ENCODE results near the gene KCTD5. TPM values are rescaled to one million over a fixed set of nuclear protein-coding genes. Genes with fewer than 3 reads are reported as not detected.

Gene KCTD5
- total and polyA plus RNA-seq, 9 of the 15 experiments (the other 6 are each of a cell fraction or from before 2014, with no cell fraction given) = 0.73 to 58.3 (median 32.3) TPM

DNA sequence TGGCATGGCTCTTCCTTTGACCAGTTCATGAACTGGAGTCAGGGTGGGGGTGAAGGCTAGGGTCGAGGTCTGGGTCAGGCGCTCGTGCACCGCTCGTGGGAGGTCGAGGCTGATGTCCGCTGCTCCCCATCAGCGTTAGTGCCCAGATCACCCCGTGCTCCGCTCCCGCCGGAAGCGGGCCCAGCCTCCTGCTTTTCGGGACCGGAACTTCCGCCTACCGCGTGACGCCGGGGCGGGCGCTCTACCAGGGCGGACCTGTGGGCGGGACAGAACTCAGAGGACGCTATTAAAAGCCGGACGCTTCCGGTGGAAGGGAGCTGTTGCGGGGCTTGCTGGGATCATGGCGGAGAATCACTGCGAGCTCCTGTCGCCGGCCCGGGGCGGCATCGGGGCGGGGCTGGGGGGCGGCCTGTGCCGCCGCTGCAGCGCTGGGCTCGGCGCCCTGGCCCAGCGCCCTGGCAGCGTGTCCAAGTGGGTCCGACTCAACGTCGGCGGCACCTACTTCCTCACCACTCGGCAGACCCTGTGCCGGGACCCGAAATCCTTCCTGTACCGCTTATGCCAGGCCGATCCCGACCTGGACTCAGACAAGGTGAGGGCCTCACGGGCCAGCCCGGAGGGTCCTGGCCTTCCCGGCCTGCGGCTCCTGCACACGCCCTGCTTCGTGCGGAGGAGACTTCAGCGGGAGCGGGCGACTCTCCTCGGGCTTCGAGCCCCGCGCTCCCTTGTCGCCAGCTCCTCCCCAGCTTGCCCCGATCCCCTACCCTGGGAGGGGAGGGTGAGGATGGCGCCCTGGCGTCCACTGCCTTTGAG is at the start of gene KCTD5 (continued):
- TF ChIP-seq, protein P1, sequence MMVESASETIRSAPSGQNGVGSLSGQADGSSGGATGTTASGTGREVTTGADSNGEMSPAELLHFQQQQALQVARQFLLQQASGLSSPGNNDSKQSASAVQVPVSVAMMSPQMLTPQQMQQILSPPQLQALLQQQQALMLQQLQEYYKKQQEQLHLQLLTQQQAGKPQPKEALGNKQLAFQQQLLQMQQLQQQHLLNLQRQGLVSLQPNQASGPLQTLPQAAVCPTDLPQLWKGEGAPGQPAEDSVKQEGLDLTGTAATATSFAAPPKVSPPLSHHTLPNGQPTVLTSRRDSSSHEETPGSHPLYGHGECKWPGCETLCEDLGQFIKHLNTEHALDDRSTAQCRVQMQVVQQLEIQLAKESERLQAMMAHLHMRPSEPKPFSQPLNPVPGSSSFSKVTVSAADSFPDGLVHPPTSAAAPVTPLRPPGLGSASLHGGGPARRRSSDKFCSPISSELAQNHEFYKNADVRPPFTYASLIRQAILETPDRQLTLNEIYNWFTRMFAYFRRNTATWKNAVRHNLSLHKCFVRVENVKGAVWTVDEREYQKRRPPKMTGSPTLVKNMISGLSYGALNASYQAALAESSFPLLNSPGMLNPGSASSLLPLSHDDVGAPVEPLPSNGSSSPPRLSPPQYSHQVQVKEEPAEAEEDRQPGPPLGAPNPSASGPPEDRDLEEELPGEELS (CRISPR knock-in tag; IDR thresholded peaks at IDR 0.05; ENCODE audit: borderline replicate concordance) = peak; percentile 75
- TF ChIP-seq ETS2 (tag; IDR thresholded peaks at IDR 0.05; ENCODE audit: borderline replicate concordance, poor library complexity, severe bottlenecking) (no peak), BDP1 (IDR thresholded peaks at IDR 0.05; ENCODE audit: insufficient read depth, insufficient read length) (no peak), ZNF408 (CRISPR knock-in tag; IDR thresholded peaks at IDR 0.05; ENCODE audit: low read depth) (no peak), KLF16 (IDR thresholded peaks at IDR 0.05) (no peak), STAT5B (CRISPR knock-in tag; IDR thresholded peaks at IDR 0.05) (no peak), TSC22D4 (tag; IDR thresholded peaks at IDR 0.05) (no peak), BMI1 (IDR thresholded peaks at IDR 0.05; ENCODE audit: low read length) (no peak), ZNF77 (CRISPR knock-in tag; IDR thresholded peaks at IDR 0.05) (no peak), CEBPG (CRISPR knock-in tag; IDR thresholded peaks at IDR 0.05) (no peak), CEBPG (tag; conservative IDR thresholded peaks at IDR 0.05 in 1 of 2, IDR thresholded peaks at IDR 0.05 in 1 of 2) (no peak)
- TF ChIP-seq, protein P2, sequence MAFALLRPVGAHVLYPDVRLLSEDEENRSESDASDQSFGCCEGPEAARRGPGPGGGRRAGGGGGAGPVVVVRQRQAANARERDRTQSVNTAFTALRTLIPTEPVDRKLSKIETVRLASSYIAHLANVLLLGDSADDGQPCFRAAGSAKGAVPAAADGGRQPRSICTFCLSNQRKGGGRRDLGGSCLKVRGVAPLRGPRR (CRISPR knock-in tag; IDR thresholded peaks at IDR 0.05) = no peak
- TF ChIP-seq, protein P3, sequence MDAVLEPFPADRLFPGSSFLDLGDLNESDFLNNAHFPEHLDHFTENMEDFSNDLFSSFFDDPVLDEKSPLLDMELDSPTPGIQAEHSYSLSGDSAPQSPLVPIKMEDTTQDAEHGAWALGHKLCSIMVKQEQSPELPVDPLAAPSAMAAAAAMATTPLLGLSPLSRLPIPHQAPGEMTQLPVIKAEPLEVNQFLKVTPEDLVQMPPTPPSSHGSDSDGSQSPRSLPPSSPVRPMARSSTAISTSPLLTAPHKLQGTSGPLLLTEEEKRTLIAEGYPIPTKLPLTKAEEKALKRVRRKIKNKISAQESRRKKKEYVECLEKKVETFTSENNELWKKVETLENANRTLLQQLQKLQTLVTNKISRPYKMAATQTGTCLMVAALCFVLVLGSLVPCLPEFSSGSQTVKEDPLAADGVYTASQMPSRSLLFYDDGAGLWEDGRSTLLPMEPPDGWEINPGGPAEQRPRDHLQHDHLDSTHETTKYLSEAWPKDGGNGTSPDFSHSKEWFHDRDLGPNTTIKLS (IDR thresholded peaks at IDR 0.05; ENCODE audit: borderline replicate concordance, low read depth) = peak; percentile 78; the same call in 1 of the 2 replicates
- TF ChIP-seq, protein P4, sequence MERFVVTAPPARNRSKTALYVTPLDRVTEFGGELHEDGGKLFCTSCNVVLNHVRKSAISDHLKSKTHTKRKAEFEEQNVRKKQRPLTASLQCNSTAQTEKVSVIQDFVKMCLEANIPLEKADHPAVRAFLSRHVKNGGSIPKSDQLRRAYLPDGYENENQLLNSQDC (CRISPR knock-in tag; IDR thresholded peaks at IDR 0.05) = peak; percentile 94; the same call in 1 of the 2 replicates
- TF ChIP-seq, protein P5, sequence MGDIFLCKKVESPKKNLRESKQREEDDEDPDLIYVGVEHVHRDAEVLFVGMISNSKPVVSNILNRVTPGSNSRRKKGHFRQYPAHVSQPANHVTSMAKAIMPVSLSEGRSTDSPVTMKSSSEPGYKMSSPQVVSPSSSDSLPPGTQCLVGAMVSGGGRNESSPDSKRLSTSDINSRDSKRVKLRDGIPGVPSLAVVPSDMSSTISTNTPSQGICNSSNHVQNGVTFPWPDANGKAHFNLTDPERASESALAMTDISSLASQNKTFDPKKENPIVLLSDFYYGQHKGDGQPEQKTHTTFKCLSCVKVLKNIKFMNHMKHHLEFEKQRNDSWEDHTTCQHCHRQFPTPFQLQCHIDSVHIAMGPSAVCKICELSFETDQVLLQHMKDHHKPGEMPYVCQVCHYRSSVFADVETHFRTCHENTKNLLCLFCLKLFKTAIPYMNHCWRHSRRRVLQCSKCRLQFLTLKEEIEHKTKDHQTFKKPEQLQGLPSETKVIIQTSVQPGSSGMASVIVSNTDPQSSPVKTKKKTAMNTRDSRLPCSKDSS (IDR thresholded peaks at IDR 0.05; ENCODE audit: low read depth, partially characterized antibody) = no peak
- TF ChIP-seq, protein P6, sequence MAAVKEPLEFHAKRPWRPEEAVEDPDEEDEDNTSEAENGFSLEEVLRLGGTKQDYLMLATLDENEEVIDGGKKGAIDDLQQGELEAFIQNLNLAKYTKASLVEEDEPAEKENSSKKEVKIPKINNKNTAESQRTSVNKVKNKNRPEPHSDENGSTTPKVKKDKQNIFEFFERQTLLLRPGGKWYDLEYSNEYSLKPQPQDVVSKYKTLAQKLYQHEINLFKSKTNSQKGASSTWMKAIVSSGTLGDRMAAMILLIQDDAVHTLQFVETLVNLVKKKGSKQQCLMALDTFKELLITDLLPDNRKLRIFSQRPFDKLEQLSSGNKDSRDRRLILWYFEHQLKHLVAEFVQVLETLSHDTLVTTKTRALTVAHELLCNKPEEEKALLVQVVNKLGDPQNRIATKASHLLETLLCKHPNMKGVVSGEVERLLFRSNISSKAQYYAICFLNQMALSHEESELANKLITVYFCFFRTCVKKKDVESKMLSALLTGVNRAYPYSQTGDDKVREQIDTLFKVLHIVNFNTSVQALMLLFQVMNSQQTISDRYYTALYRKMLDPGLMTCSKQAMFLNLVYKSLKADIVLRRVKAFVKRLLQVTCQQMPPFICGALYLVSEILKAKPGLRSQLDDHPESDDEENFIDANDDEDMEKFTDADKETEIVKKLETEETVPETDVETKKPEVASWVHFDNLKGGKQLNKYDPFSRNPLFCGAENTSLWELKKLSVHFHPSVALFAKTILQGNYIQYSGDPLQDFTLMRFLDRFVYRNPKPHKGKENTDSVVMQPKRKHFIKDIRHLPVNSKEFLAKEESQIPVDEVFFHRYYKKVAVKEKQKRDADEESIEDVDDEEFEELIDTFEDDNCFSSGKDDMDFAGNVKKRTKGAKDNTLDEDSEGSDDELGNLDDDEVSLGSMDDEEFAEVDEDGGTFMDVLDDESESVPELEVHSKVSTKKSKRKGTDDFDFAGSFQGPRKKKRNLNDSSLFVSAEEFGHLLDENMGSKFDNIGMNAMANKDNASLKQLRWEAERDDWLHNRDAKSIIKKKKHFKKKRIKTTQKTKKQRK (IDR thresholded peaks at IDR 0.05; ENCODE audit: borderline replicate concordance, low read depth, low read length) = no peak
